CD4-positive, alpha-beta T cell treated with Interleukin-1 beta for 1 hour (primary cell): ENCODE results near the gene SLC40A1.
"Not testable (repeated sequence)": the region's sequence is repeated elsewhere in the genome, so short reads cannot be mapped to it uniquely, and the experiment has no call there.

Source experiments
- DNase-seq, 2 donors: peaks; one replicate each; pipeline ENCODE4 v3.0.0-alpha.2; 2020 to 2022

Gene SLC40A1

DNA sequence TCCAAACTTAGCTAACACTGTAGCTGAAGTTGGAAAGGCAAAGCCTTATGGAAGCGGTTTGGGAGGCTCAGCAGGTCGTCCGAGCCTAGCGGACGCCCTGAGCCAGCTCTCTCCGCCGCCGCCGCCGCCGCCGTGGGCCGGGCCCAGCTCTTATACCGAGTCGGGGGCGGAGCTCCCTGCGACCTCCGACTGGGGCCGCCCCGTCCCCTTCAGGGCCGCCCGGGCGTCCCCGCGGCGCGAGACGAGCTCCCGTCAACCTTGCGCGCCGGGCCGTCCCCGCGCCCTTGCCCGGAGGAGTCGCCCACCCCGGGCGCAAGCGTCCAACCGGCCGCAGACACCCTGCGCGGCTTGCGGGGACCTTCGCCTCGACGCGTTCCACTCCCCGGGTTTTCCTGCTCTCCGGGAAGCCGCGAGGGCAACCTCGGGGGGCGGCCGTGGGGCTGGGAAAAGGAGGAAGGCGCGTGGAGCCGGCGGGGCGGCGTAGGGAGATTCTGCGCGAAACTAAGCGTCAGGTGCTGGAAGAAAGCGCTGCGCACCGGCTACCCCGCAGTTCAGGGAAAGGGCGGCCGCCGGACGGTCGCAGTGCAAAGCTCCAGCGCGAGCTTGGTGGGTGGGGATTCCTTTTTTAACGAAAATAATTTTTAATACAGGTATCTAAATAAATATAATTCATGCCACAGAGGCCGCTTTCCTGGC is at the start of gene SLC40A1:
Gene SLC40A1 (minus strand): TSS at position 129 of the 696 bp plus-strand sequence. CDS start 326 bp downstream, outside the sequence.
- DNase-seq = peak; percentile 64 to 68

GRCh38 chr2:189629531-189630453 is 49.2 kb upstream of the SLC40A1 start:
- DNase-seq = no peak

DNA sequence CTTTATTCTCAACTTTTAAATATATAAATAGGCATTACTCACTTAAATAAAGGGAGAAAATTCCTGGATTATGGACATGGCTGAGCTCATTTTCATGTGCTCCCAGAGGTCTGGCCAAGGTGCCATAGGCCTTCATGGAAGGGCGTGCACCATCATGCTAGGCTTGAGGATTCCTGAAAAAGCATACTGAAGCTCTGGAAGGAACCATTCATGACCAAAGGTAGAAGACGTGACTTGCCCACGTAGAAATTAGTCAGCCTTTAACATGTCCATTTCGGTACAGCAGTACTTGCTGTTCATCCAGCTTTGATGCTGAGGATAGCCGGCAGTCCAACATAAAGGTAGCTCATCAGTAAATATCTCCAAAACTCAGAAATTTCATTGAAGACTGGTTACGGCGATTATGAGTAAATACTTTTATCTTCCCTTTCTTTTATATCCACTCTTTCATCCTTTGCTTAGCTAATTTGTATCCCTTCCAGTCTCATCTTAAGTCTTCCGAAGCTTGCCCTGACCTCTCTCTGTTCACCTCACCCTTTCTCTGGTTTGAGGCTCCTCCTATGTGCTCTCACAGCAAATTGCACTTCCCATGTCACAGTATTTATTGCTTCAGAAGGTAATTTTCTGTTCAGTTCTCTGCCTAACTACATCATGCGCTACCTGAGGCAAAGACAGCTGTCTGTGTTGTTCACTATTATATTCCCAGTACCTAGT is 48.4 kb upstream of the SLC40A1 start:
- no peak for DNase-seq

DNA sequence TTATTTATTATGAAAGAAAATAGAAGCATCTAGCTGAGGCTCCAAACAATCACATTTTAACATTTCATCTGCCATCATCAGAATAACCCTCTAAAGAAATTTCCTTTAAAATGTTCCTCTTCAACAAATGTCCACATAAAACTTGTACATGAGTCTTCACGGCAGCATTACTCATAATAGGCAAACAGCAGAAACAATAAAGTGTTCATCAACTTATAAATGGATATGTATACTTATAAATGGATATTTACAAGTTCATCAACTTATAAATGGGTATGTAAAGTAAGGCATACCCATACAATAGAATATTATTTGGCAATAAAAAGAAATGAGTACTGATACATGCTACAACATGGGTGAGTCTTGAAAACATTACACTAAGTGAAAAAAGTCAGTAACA is 47.2 kb upstream of the SLC40A1 start:
- DNase-seq = no peak

- DNase-seq = no peak
Measured at GRCh38 chr2:189625636-189626035, 45.0 kb upstream of the SLC40A1 start.

- DNase-seq = no peak
Measured at GRCh38 chr2:189624648-189625355, 44.2 kb upstream of the SLC40A1 start.

DNA sequence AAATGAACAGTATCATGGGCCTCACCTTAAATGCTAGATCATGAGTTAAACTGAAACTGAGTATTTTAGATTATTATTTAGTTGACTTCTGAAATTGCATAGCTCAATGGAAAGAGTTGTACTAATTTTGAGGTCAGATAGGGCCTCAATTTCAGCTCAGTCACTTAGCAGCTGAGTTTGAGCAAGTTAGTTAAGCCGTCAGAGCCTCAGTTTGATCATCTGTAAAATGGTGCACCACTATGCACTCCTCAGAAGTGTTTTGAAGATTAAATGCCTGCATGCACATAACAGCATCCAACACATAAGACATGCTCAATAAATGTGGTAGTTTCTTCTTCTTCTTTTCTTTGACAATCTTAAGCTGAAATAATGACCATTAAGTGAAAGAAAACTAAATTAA is 42.5 kb upstream of the SLC40A1 start:
- no peak for DNase-seq

DNA sequence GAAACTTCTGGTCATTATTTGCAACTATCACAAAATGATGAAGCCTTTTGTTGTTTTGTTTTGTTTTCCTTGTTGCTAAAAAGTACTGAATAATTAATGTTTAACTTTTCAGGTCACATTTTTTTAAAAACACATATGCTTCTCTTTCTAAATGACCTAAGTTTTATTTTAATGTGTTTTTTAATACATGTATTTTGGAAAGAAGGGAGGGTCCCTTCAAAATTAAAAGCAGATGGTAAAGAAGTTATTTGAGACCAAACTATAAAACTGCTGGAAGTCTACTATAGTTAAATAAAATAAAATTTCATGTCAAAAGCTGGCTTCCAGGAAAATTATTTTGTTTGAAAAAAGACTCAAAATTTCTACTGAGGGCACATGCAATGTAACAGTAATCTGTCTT is 41.2 kb upstream of the SLC40A1 start:
- DNase-seq = no peak

DNA sequence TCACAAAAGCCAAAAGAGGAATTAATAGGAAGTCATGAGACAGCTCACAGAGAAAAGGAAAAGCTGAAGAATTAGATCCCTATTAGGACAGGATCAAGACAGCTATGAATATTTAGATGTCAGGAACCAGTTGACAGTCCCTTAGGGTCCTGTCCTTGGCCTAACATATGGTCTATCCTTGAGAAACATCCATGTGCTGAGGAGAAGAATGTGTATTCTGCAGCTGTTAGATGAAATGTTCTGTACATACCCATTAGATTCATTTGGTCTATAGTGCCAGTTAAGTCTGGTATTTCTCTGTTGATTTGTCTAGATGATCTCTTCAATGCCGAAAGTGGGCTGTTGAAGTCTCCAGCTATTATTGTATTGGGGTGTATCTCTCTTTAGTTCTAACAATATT is 37.6 kb upstream of the SLC40A1 start:
- no peak for DNase-seq

GRCh38 chr2:189614585-189614984 is 34.0 kb upstream of the SLC40A1 start:
- no peak for DNase-seq

GRCh38 chr2:189613650-189614420 is 33.2 kb upstream of the SLC40A1 start:
- DNase-seq = no peak

GRCh38 chr2:189613077-189613636 is 32.6 kb upstream of the SLC40A1 start:
- DNase-seq = no peak

DNA sequence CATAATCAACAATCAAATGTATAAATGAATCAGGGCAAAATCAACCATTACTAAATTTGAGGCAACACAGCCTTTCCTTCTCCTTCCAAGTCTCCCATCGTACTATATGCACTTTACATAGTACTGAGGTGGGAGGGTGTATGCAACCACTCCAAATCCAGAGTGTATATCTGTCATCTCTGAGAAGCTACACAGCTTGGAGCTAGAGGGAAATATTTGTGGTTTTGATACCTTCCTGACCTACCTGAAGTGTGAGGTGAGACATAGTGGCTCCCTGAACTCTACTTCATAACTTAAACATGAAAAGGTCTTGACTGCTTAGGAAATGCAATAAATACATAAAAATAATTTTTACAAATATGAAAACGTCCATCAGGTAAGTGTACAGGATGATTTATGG is 30.1 kb upstream of the SLC40A1 start:
- no peak for DNase-seq

- DNase-seq = no peak
Measured at GRCh38 chr2:189609853-189610252, 29.3 kb upstream of the SLC40A1 start.

GRCh38 chr2:189609423-189609816 is 28.8 kb upstream of the SLC40A1 start:
- DNase-seq = no peak

- no peak for DNase-seq
Measured at GRCh38 chr2:189608795-189609422, 28.3 kb upstream of the SLC40A1 start.

GRCh38 chr2:189608170-189608569 is 27.6 kb upstream of the SLC40A1 start:
- DNase-seq = no peak

DNA sequence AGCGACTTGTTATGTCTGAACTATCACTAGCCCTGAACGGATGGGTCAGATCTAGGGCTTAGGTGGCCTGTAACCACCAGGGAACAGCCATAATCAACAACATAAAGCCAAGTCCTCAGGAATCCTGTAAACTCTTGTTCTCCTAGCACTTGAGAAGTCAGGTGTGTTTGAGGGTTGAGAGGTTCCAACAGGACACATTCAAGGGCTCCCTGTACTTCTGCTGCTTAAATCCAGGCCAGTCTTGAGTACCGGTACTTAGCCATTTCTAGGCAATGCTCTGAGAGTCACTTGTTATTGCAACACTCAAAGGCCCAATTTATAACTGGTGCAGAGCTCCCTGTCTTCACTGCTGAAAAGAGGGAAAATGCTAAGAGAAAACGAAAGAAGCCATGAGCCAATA is 21.6 kb upstream of the SLC40A1 start:
- no peak for DNase-seq

GRCh38 chr2:189601652-189602051 is 21.1 kb upstream of the SLC40A1 start:
- DNase-seq = not testable (repeated sequence)

DNA sequence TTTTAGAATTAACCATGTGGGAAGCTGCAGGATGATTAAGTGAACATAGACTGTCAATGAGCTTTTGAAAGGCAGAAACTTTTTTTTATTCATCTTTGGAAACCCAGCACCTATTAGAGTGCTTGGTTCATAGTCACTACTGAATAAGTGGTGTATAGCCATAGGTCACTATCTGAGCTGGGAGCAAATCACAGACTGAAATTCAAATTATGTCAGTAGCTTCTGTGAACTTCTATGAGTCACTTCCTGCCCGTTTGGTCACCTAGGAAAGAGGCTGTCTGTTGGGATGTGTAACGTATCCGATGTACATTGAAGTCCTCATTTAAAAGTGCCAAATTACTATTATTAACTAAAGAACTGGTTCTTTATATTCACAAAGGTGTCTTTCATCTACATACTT is 20.5 kb upstream of the SLC40A1 start:
- peak in 1 of 2 donors; percentile 10 for DNase-seq

GRCh38 chr2:189599245-189599644 is 18.7 kb upstream of the SLC40A1 start:
- no peak for DNase-seq
